Vagina (tissue), 2 donors: ENCODE results near the gene ARMC8. TPM values are rescaled to one million over a fixed set of nuclear protein-coding genes. Genes with fewer than 3 reads are reported as not detected.

ENCODE experiments used
- DNase-seq, 2 donors: peaks; one replicate each; pipeline ENCODE4 v3.0.0-alpha.2; 2017; ENCODE audit errors: extremely low spot score in 2 of 2
- H3K27ac ChIP-seq: fragments of 200-600 bp; sonication (generic); one replicate; pipeline ENCODE4 v1.5.1; 2019
- H3K27me3 ChIP-seq: fragments of 200-600 bp; sonication (generic); one replicate; pipeline ENCODE4 v1.5.1; 2019
- H3K36me3 ChIP-seq, 2 donors: fragments of 200-600 bp; sonication (generic); one replicate each; pipeline ENCODE4 v1.5.1; 2017 to 2019
- H3K4me1 ChIP-seq: fragments of 200-600 bp; sonication (generic); one replicate; pipeline ENCODE4 v1.5.1; 2019
- H3K4me3 ChIP-seq, 2 donors: fragments of 200-600 bp; sonication (generic); 1 replicate in 1 of 2; 2 replicates in 1 of 2; pipeline ENCODE4 v1.5.1; 2016 to 2019
- H3K9me3 ChIP-seq: fragments of 200-600 bp; sonication (generic); one replicate; pipeline ENCODE4 v1.5.1; 2019
- CTCF ChIP-seq, 3 experiments: fragments of 450-650 bp in 2 of 3; fragments of 200-600 bp in 1 of 3; sonication (generic) in 1 of 3; IDR thresholded peaks; one replicate each; pipeline ENCODE4 v1.5.1; 2017 to 2019; ENCODE audit warnings: antibody characterized with exemption in 3 of 3, mild to moderate bottlenecking in 2 of 3, moderate library complexity in 2 of 3
- POLR2A ChIP-seq, 2 donors: fragments of 450-650 bp; IDR thresholded peaks; one replicate each; pipeline ENCODE4 v1.6.1; 2017; ENCODE audit warnings: antibody characterized with exemption in 2 of 2, mild to moderate bottlenecking in 2 of 2, moderate library complexity in 2 of 2
- POLR2AphosphoS5 ChIP-seq, 2 donors: sonication (generic); formaldehyde crosslinking; IDR thresholded peaks; one replicate each; pipeline ENCODE4 v1.9.0; 2017; ENCODE audit warnings: antibody characterized with exemption in 2 of 2, mild to moderate bottlenecking in 2 of 2, low read depth in 1 of 2; ENCODE audit not compliant: insufficient read depth in 1 of 2
- intact Hi-C: fragments of 100-400 bp; cut with DNase I; formaldehyde crosslinking; loops from one replicate; pipeline ENCODE4 v1.15.1; 2023
- total RNA-seq: library from RNA; depleted of rRNA; stranded (reverse); fragments of >200 nt; gene quantifications from one replicate; pipeline ENCODE4 v1.2.3, GENCODE V29; 2016

The ARMC8 gene
- total RNA-seq, 1 donor from 2014 or later, result 55.0 TPM

GRCh38 chr3:138260611-138261010 lies 73.5 kb downstream of the ARMC8 start:
- DNase-seq, result no peak
- Histone ChIP-seq H3K36me3 (no peaks in the 10 kb centered on the region), H3K4me3 (no peak overlapping the region), H3K9me3 (no peaks in the 10 kb centered on the region), H3K27ac (no peak overlapping the region), H3K27me3 (no peaks in the 10 kb centered on the region), H3K4me1 (no peaks in the 10 kb centered on the region)
- intact Hi-C loops, result no loop called here
- no peak for TF ChIP-seq POLR2AphosphoS5 (IDR thresholded peaks at IDR 0.05; ENCODE audit: insufficient read depth in 1 of 2, low read depth in 1 of 2)
- TF ChIP-seq POLR2A (IDR thresholded peaks at IDR 0.05), result no peak
- TF ChIP-seq CTCF (IDR thresholded peaks at IDR 0.05), result no peak

- Histone ChIP-seq H3K4me1 (no peaks in the 10 kb centered on the region), H3K27ac (no peak overlapping the region), H3K9me3 (no peaks in the 10 kb centered on the region), H3K27me3 (no peaks in the 10 kb centered on the region), H3K4me3 (no peak overlapping the region), H3K36me3 (peaks cover 0 to 5% of the 10 kb centered on the region in 2 donors)
- TF ChIP-seq POLR2A (IDR thresholded peaks at IDR 0.05) (no peak), CTCF (IDR thresholded peaks at IDR 0.05) (no peak), POLR2AphosphoS5 (IDR thresholded peaks at IDR 0.05; ENCODE audit: insufficient read depth in 1 of 2, low read depth in 1 of 2) (no peak)
- DNase-seq, result no peak
- intact Hi-C loops, result no loop called here
These were observed 76.0 kb downstream of the ARMC8 start for GRCh38 chr3:138263104-138263503.

- H3K36me3 ChIP-seq, result peaks cover 0 to 5% of the 10 kb centered on the region in 2 donors
- H3K27ac ChIP-seq, result no peak overlapping the region
- H3K27me3 ChIP-seq, result no peaks in the 10 kb centered on the region
- no peak overlapping the region for H3K4me3 ChIP-seq
- no peaks in the 10 kb centered on the region for H3K4me1 ChIP-seq
- no peak for DNase-seq
- no peaks in the 10 kb centered on the region for H3K9me3 ChIP-seq
- intact Hi-C loops, result no loop called here
- no peak for TF ChIP-seq CTCF (IDR thresholded peaks at IDR 0.05)
- TF ChIP-seq POLR2AphosphoS5 (IDR thresholded peaks at IDR 0.05; ENCODE audit: insufficient read depth in 1 of 2, low read depth in 1 of 2), result no peak
- TF ChIP-seq POLR2A (IDR thresholded peaks at IDR 0.05), result no peak
These were observed 78.6 kb downstream of the ARMC8 start for GRCh38 chr3:138265745-138266144.

DNA sequence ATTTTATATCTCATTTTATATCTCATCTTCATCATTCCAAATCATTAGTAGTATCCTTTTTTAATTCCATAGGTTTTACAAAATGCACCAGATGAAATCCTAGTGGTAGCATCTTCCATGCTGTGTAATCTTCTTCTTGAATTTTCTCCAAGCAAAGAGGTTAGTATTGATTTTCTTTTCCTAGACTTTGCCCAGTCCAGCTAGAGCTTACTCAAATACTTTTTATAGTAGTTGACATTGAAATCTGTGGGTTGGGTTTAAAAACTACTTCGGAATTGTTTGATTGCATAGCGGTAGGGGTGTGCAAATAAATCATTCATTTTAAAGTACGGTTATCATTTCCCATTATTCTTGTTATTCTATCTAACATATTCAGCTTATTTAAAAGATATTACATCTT lies 80.0 kb downstream of the ARMC8 start:
- Histone ChIP-seq H3K27me3 (no peaks in the 10 kb centered on the region), H3K9me3 (no peaks in the 10 kb centered on the region), H3K36me3 (peaks cover 0 to 5% of the 10 kb centered on the region in 2 donors), H3K4me1 (no peaks in the 10 kb centered on the region), H3K4me3 (no peak overlapping the region), H3K27ac (no peak overlapping the region)
- no peak for TF ChIP-seq CTCF (IDR thresholded peaks at IDR 0.05)
- TF ChIP-seq POLR2AphosphoS5 (IDR thresholded peaks at IDR 0.05; ENCODE audit: insufficient read depth in 1 of 2, low read depth in 1 of 2), result no peak
- TF ChIP-seq POLR2A (IDR thresholded peaks at IDR 0.05), result no peak
- intact Hi-C loops, result no loop called here
- DNase-seq, result no peak

- Histone ChIP-seq H3K9me3 (no peaks in the 10 kb centered on the region), H3K27ac (no peak overlapping the region), H3K4me3 (no peak overlapping the region), H3K27me3 (no peaks in the 10 kb centered on the region), H3K36me3 (peaks cover 0 to 33% of the 10 kb centered on the region in 2 donors), H3K4me1 (no peaks in the 10 kb centered on the region)
- no peak for DNase-seq
- TF ChIP-seq POLR2AphosphoS5 (IDR thresholded peaks at IDR 0.05; ENCODE audit: insufficient read depth in 1 of 2, low read depth in 1 of 2) (no peak), POLR2A (IDR thresholded peaks at IDR 0.05) (no peak), CTCF (IDR thresholded peaks at IDR 0.05) (no peak)
- intact Hi-C loops, result no loop called here
These were observed 83.1 kb downstream of the ARMC8 start for GRCh38 chr3:138270245-138270644.
